GM12872 (cell line): Measurements from ENCODE around the gene SMAD2.

Experiments
- CTCF ChIP-seq: IDR thresholded peaks from 3 replicates; pipeline ENCODE4 v1.5.1; 2011; ENCODE audit warnings: low read depth, mild to moderate bottlenecking, low read length, moderate library complexity; ENCODE audit not compliant: insufficient read depth

SMAD2 gene

DNA sequence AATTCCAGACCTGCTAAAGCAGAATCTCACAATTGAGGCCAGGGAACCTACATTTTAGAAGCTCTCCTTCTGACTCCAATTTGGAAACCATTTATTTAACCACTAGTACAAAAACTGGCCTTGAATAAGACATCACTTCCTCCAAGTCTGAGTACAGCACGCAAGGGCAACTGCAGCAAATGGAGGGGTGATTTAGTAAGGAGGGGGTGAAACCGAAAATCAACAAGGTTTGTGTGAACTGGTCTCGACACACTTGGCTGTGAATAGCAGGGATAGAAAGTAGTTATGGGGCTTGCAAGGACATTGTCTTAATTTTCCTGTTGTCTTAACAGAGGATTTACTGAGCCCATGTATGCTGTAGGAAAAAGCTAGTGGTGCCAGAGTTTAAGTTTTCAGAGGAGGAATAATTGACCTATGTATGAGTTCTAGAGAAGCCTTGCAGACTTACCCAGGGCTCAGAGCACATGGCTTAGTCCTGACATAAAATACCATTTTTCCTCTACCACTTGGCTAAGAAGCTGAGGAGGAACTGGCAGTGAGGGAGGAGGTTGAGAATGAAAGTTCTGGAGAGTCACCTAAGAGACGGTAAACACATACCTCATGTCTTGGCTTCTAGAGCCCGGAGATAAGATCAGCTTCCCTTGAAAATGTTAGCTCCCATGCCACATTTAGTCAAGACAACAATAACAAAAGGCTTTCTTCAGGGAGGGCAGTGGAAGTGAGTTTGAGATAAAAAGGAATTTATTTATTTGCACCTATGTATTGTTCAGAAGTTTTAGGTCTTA lies 114.8 kb downstream of the SMAD2 start:
- no peak for TF ChIP-seq CTCF

GRCh38 chr18:47809420-47809819 lies 121.0 kb downstream of the SMAD2 start:
- TF ChIP-seq CTCF = no peak

DNA sequence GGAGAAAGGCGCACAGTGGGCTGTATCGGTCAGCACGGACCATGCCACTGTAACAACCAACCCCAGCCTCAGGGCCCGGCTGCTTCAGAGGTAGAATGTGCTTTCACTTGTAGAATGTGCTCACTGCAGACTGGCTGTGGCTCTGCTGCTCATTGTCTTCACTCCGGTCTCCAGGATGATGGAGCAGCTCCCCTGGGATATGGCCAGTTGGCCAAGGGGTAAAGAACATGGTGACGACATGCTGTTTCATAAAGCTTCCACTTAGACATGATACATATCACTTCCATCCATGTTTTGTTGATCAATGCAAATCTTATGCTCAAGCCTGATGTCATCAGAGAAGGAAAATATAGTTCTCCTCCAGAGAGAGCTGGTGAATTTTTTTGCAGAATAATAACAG lies 127.7 kb downstream of the SMAD2 start:
- TF ChIP-seq CTCF = no peak

GRCh38 chr18:47801817-47802216 lies 128.6 kb downstream of the SMAD2 start:
- no peak for TF ChIP-seq CTCF

- TF ChIP-seq CTCF = no peak
These were observed 129.7 kb downstream of the SMAD2 start for GRCh38 chr18:47800756-47801155.

- TF ChIP-seq CTCF = no peak
These were observed 130.2 kb downstream of the SMAD2 start for GRCh38 chr18:47800248-47800647.

GRCh38 chr18:47799376-47799775 lies 131.1 kb downstream of the SMAD2 start:
- TF ChIP-seq CTCF = no peak
